Left ventricle myocardium inferior (tissue), 1 donor: ENCODE data around the gene CLCN1. TPM values are rescaled to one million over a fixed set of nuclear protein-coding genes. Genes with fewer than 3 reads are reported as not detected.
"Not testable (repeated sequence)": the region's sequence is repeated elsewhere in the genome, so short reads cannot be mapped to it uniquely, and the experiment has no call there.

Experiments
- DNase-seq: peaks from one replicate; pipeline ENCODE4 v3.0.0-alpha.2; 2020
- H3K27ac ChIP-seq: fragments of 200-600 bp; replicated peaks from 2 replicates; pipeline ENCODE4 v1.8.0; 2021
- H3K27me3 ChIP-seq: fragments of 200-600 bp; 2 replicates; pipeline ENCODE4 v1.8.0; 2021; ENCODE audit warnings: low read depth
- H3K36me3 ChIP-seq: fragments of 200-600 bp; 2 replicates; pipeline ENCODE4 v1.8.0; 2021
- H3K4me1 ChIP-seq: fragments of 200-600 bp; 2 replicates; pipeline ENCODE4 v1.8.0; 2021
- H3K4me3 ChIP-seq: fragments of 200-600 bp; 2 replicates; pipeline ENCODE4 v1.8.0; 2021; ENCODE audit warnings: mild to moderate bottlenecking, moderate library complexity
- H3K9me3 ChIP-seq: fragments of 200-600 bp; replicated peaks from 2 replicates; pipeline ENCODE4 v1.8.0; 2021
- CTCF ChIP-seq: fragments of 200-600 bp; IDR thresholded peaks from 2 replicates; pipeline ENCODE4 v1.8.0; 2021; ENCODE audit warnings: antibody characterized with exemption, mild to moderate bottlenecking, borderline replicate concordance
- intact Hi-C: fragments of 100-400 bp; cut with micrococcal nuclease; formaldehyde crosslinking; loops from one replicate; pipeline ENCODE4 v1.11.0; 2022
- total RNA-seq: library from RNA; stranded (reverse); fragmentation: NEBNext Ultra II Directional; extraction: Animal tissue kit (Norgen Biotek cat#: 25700); gene quantifications from one replicate; pipeline ENCODE4 v1.2.1, GENCODE V29; 2021
- donor health status: DM: no; HTN: yes; CAD: no; lungs with severe emphysema.

Gene CLCN1
- total RNA-seq, 1 donor from 2014 or later = not detected

GRCh38 chr7:143287935-143288826, 27.7 kb upstream of the CLCN1 start, which contains the start of gene CASP2:
CASP2 (plus strand) TSS chr7:143288351; CDS start chr7:143288456, 105 bp downstream.
- TF ChIP-seq CTCF = peak; percentile 49
- peaks cover 20% of the 10 kb centered on the region for H3K36me3 ChIP-seq
- no peaks in the 10 kb centered on the region for H3K27me3 ChIP-seq
- peak within 1 kb of the TSS; percentile 94 for H3K4me3 ChIP-seq
- H3K9me3 ChIP-seq = no peaks in the 10 kb centered on the region
- H3K4me1 ChIP-seq = peaks cover 72% of the 10 kb centered on the region
- DNase-seq = peak; percentile 98
- peak within 1 kb of the TSS; percentile 95 for H3K27ac ChIP-seq
- intact Hi-C loops = no loop called here

- H3K4me3 ChIP-seq = peak overlapping the region; percentile 94
- peaks cover 66% of the 10 kb centered on the region for H3K4me1 ChIP-seq
- DNase-seq = no peak
- no peaks in the 10 kb centered on the region for H3K9me3 ChIP-seq
- H3K27ac ChIP-seq = peak overlapping the region; percentile 95
- H3K36me3 ChIP-seq = peaks cover 27% of the 10 kb centered on the region
- H3K27me3 ChIP-seq = no peaks in the 10 kb centered on the region
- intact Hi-C loops = no loop called here
- no peak for TF ChIP-seq CTCF
Observed at GRCh38 chr7:143288836-143289235, 27.1 kb upstream of the CLCN1 start.

- intact Hi-C loops = no loop called here
- TF ChIP-seq CTCF = no peak
- Histone ChIP-seq H3K4me3 (peak overlapping the region; percentile 94), H3K9me3 (no peaks in the 10 kb centered on the region), H3K27me3 (no peaks in the 10 kb centered on the region), H3K27ac (peak overlapping the region; percentile 95), H3K4me1 (peaks cover 62% of the 10 kb centered on the region), H3K36me3 (peaks cover 32% of the 10 kb centered on the region)
- DNase-seq = no peak
Observed at GRCh38 chr7:143289421-143289820, 26.5 kb upstream of the CLCN1 start.

GRCh38 chr7:143289888-143290287, 26.0 kb upstream of the CLCN1 start:
- Histone ChIP-seq H3K4me3 (peak overlapping the region; percentile 94), H3K36me3 (peaks cover 37% of the 10 kb centered on the region), H3K27ac (peak overlapping the region; percentile 95), H3K4me1 (peaks cover 62% of the 10 kb centered on the region)
- intact Hi-C loops, H3K27me3 ChIP-seq, DNase-seq, H3K9me3 ChIP-seq: not testable (repeated sequence)

GRCh38 chr7:143290293-143290692, 25.6 kb upstream of the CLCN1 start:
- TF ChIP-seq CTCF = no peak
- intact Hi-C loops = no loop called here
- Histone ChIP-seq H3K27ac (no peak overlapping the region), H3K4me1 (peaks cover 62% of the 10 kb centered on the region), H3K4me3 (peak overlapping the region; percentile 94), H3K27me3 (no peaks in the 10 kb centered on the region), H3K9me3 (no peaks in the 10 kb centered on the region), H3K36me3 (peaks cover 41% of the 10 kb centered on the region)
- DNase-seq = no peak

GRCh38 chr7:143292876-143293275, 23.0 kb upstream of the CLCN1 start:
- DNase-seq = no peak
- peaks cover 62% of the 10 kb centered on the region for H3K4me1 ChIP-seq
- TF ChIP-seq CTCF = no peak
- H3K9me3 ChIP-seq = no peaks in the 10 kb centered on the region
- no peak overlapping the region for H3K4me3 ChIP-seq
- intact Hi-C loops = no loop called here
- no peak overlapping the region for H3K27ac ChIP-seq
- no peaks in the 10 kb centered on the region for H3K27me3 ChIP-seq
- peaks cover 67% of the 10 kb centered on the region for H3K36me3 ChIP-seq
